ENCODE data around the gene ZNF605.
A peak's percentile ranks its signal among the peaks of the same experiment; 100 is the strongest.
"Not testable (repeated sequence)": the region's sequence is repeated elsewhere in the genome, so short reads cannot be mapped to it uniquely, and the experiment has no call there.

The ZNF605 gene

DNA sequence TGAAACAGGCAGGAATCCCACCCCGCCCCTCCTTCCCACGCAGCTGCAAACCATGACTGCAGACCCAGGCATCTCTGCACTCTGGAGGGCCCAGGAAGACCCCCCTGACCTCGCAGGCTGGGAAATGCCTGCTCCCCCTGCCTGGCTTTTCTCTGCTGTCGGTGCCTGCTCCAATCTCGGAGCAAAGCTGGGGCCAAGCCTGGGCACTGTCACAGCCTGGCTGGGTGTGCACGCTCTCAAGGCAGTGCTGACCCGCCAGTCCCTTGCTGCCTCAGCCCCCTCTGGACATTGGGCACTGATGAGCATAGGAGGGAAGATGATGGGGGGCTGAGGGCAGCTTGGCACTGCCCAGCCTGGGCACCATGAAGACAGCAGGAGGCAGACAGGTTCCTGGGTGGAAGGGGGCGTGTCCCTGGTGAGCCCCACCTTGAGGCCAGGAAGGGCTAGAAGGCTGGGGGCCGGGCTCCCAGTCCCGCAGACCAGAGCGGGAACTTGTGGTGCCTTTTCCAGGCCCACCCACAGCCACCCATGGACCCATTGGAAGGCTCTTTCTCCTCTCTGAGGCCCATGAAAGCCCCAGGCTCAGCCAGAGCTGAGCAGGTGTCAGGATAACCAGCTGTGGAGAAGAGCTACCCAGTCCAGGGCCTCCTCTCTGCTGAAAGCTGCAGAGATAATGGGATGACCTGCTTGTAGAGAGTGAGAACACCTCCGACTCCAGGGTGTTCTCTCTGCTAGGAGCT is 10.7 kb upstream of the ZNF605 start:
- H3K4me3 ChIP-seq (ENCODE audit: low read length), result no peak overlapping the region
- no peak for DNase-seq (ENCODE audit: low read depth)
- no peak for TF ChIP-seq CTCF (conservative IDR thresholded peaks at IDR 0.05; ENCODE audit: low read length)

DNA sequence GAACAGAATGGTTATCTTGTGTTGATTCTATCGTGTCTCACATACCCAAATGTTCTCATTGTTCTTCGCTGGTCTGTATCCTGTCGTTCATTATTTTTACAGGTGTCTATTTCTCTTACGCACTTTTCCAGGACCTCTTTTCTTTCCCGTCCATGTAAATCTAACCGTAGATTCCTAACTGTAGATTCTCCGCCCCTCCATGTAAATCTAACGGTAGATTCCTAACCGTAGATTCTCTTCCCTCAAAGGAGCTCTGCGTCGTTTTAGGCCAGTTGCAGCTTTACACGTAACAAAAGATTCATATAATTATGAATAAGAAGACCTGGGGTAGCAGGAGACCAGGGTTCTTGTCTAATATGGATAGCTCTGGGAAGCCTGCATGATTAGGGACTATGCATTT is 9.7 kb upstream of the ZNF605 start:
- no peak overlapping the region for H3K4me3 ChIP-seq (ENCODE audit: low read length)
- DNase-seq (ENCODE audit: low read depth), result no peak
- TF ChIP-seq CTCF (conservative IDR thresholded peaks at IDR 0.05; ENCODE audit: low read length), result no peak

DNA sequence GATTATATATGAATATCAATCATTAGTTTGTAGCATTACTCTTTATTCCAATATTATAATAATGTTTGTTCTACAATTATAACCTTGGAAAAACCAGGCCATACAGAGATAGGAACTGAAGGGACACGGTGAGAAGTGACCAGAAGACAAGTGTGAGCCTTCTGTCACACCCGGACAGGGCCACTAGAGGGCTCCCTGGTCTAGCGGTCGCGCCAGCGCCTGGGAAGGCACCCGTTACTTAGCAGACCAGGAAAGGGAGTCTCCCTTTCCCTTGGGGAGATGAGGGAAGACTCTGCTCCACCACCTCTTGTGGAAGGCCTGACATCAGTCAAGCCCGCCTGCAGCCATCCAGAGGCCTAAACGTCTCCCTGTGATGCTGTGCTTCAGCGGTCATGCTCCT is 7.8 kb upstream of the ZNF605 start:
- DNase-seq (ENCODE audit: low read depth); H3K4me3 ChIP-seq (ENCODE audit: low read length): not testable (repeated sequence)

GRCh38 chr12:132961790-132962189 is 5.7 kb upstream of the ZNF605 start:
- not testable (repeated sequence) for DNase-seq (ENCODE audit: low read depth)

GRCh38 chr12:132955094-132956010 is 754 bp downstream of the ZNF605 start:
- TF ChIP-seq CTCF (conservative IDR thresholded peaks at IDR 0.05; ENCODE audit: low read length), result no peak
- H3K4me3 ChIP-seq (ENCODE audit: low read length), result peak overlapping the region; percentile 90
- DNase-seq (ENCODE audit: low read depth), result peak; percentile 75

More at GRCh38 chr12:132961790-132962189, 5.7 kb upstream of the ZNF605 start:
- H3K4me3 ChIP-seq (ENCODE audit: low read length), result not testable (repeated sequence)

- no peak for TF ChIP-seq CTCF (conservative IDR thresholded peaks at IDR 0.05; ENCODE audit: low read length)
- DNase-seq (ENCODE audit: low read depth), result peak; percentile 3
- peak overlapping the region; percentile 90 for H3K4me3 ChIP-seq (ENCODE audit: low read length)
Measured at GRCh38 chr12:132954471-132955048, 1.5 kb downstream of the ZNF605 start.

DNA sequence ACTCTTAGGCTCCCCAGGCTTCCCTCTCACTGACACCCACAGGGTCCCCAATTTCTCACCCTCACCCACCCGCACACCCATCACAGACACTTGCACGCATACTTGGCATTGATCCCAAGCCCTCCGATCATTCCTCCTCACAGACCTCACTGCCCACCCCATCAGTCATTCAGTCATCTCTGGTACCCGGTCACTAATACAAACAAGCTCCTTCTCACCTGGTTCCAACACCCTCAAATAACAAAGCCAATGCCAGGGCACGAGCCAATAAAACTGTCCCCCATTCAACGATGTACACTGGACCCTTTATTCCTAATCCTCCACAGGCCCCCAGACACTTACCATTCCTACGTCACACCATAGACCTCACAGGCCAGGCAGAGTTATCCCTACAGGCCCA is 2.3 kb downstream of the ZNF605 start:
- DNase-seq (ENCODE audit: low read depth), result no peak
- H3K4me3 ChIP-seq (ENCODE audit: low read length), result no peak overlapping the region
- TF ChIP-seq CTCF (conservative IDR thresholded peaks at IDR 0.05; ENCODE audit: low read length), result no peak

GRCh38 chr12:132953163-132953425 is 3.0 kb downstream of the ZNF605 start:
- no peak overlapping the region for H3K4me3 ChIP-seq (ENCODE audit: low read length)
- TF ChIP-seq CTCF (conservative IDR thresholded peaks at IDR 0.05; ENCODE audit: low read length), result no peak
- no peak for DNase-seq (ENCODE audit: low read depth)

Measured in AG10803 (cell line).